Skeletal muscle satellite cell (primary cell): Measurements from ENCODE around the gene MARCHF10.
"Not testable (repeated sequence)": the region's sequence is repeated elsewhere in the genome, so short reads cannot be mapped to it uniquely, and the experiment has no call there.

Experiments used
- H3K27me3 ChIP-seq: 2 replicates; pipeline ENCODE4 v1.7.0; 2013; ENCODE audit warnings: low read length; ENCODE audit not compliant: control insufficient read depth, insufficient read depth
- H3K36me3 ChIP-seq: 2 replicates; pipeline ENCODE4 v1.7.0; 2013; ENCODE audit warnings: mild to moderate bottlenecking, control low read depth, low read length; ENCODE audit not compliant: insufficient read depth
- H3K4me1 ChIP-seq: 2 replicates; pipeline ENCODE4 v1.7.0; 2013; ENCODE audit warnings: low read length; ENCODE audit not compliant: control insufficient read depth, insufficient read depth
- H3K4me2 ChIP-seq: 2 replicates; pipeline ENCODE4 v1.7.0; 2013; ENCODE audit warnings: mild to moderate bottlenecking, low read length
- H3K4me3 ChIP-seq: 2 replicates; pipeline ENCODE4 v1.7.0; 2013; ENCODE audit warnings: low read length
- H3K9ac ChIP-seq: 2 replicates; pipeline ENCODE4 v1.7.0; 2013; ENCODE audit warnings: mild to moderate bottlenecking, low read depth, low read length, moderate library complexity
- H3K9me3 ChIP-seq: replicated peaks from 2 replicates; pipeline ENCODE4 v1.7.0; 2013; ENCODE audit warnings: mild to moderate bottlenecking, control low read depth, low read length

MARCHF10 gene

GRCh38 chr17:62794666-62794971 lies 13.5 kb downstream of the MARCHF10 start:
- Histone ChIP-seq H3K9ac (no peak overlapping the region), H3K4me1 (peaks cover 30% of the 10 kb centered on the region), H3K36me3 (no peaks in the 10 kb centered on the region), H3K4me3 (no peak overlapping the region), H3K9me3 (no peaks in the 10 kb centered on the region), H3K27me3 (no peaks in the 10 kb centered on the region), H3K4me2 (no peak overlapping the region)

DNA sequence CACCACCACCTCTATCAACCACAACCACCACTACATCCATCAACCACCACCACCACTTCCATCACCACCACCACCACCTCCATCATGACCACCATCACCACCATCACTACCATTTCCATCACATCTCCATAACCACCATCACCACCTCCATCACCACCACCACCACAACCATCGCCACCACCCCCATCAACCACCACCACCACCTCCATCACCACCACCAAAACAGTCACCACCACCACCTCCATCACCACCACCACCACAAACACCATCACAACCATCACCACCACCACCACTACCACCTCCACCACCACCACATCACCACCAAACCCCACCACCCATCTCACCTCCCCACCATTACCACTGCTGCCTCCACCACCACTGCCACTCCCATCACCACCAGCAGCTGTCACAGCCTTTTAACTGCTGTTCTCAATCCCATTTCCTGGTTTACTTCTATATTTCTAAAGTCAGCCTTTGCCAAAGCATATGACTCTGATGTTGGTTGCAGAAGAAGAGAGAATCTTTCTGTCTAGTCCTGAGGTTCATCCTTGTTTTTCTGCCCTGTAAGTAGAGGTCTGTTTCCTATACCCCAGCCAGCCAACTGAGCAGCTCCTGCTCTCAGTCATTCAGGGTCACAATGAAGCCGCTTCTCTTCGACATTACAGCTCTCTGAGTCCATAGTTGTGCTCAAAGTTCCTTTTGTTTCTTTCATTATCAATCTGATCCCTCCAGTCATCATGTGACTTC lies 14.0 kb downstream of the MARCHF10 start:
- Histone ChIP-seq H3K36me3 (no peaks in the 10 kb centered on the region), H3K9ac (no peak overlapping the region), H3K4me2 (no peak overlapping the region), H3K9me3 (no peaks in the 10 kb centered on the region), H3K4me1 (peaks cover 30% of the 10 kb centered on the region), H3K4me3 (no peak overlapping the region), H3K27me3 (no peaks in the 10 kb centered on the region)

DNA sequence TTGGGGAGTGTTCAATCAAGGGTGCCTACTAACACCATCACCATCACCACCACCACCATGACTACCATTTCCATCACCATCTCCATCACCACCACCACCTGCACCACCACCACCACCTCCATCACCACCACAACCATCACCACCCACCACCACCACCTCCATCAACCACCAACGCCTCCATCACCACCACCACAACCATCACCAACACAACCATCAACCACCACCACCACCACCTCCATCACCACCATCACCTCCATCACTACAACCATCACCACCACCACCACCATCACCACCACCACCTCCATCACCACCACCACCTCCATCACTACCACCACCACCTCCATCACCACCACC lies 15.7 kb downstream of the MARCHF10 start:
- Histone ChIP-seq H3K4me2 (peak overlapping the region; percentile 23), H3K9me3 (no peaks in the 10 kb centered on the region), H3K27me3 (no peaks in the 10 kb centered on the region), H3K36me3 (no peaks in the 10 kb centered on the region), H3K9ac (peak overlapping the region; percentile 56), H3K4me3 (peak overlapping the region; percentile 42), H3K4me1 (peaks cover 32% of the 10 kb centered on the region)

GRCh38 chr17:62791767-62792446 lies 16.2 kb downstream of the MARCHF10 start:
- H3K27me3 ChIP-seq, result no peaks in the 10 kb centered on the region
- H3K4me3 ChIP-seq, result peak overlapping the region; percentile 43

GRCh38 chr17:62791235-62791734 lies 16.8 kb downstream of the MARCHF10 start:
- Histone ChIP-seq H3K4me3 (peak overlapping the region; percentile 43), H3K36me3 (no peaks in the 10 kb centered on the region), H3K9ac (peak overlapping the region; percentile 93), H3K4me1 (peaks cover 39% of the 10 kb centered on the region), H3K27me3 (no peaks in the 10 kb centered on the region), H3K4me2 (peak overlapping the region; percentile 79), H3K9me3 (no peaks in the 10 kb centered on the region)

More at GRCh38 chr17:62791767-62792446, 16.2 kb downstream of the MARCHF10 start:
- peak overlapping the region; percentile 93 for H3K9ac ChIP-seq
- no peaks in the 10 kb centered on the region for H3K36me3 ChIP-seq
- H3K9me3 ChIP-seq, result no peaks in the 10 kb centered on the region
- H3K4me2 ChIP-seq, result peak overlapping the region; percentile 79
- H3K4me1 ChIP-seq, result peaks cover 36% of the 10 kb centered on the region

DNA sequence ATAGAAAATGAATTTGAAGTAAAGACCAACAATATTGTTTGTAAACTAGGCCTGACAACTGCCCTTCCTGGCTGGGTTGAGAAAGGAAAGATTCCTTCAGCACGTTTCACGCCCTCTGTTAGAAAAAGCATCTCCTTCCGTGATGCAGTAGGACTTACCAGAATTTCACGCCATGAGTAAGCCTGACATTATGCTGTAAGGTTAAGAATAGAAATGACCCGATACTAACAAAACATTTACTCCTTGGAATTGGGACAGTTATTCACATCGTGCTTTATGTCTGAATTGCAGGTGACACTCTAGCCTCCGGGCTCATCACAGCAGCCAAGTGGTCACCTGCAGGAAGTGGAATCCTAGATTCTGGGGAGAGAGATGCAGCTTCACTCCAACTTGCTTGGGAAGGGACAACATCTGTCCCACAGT lies 17.5 kb downstream of the MARCHF10 start:
- no peaks in the 10 kb centered on the region for H3K9me3 ChIP-seq
- peak overlapping the region; percentile 93 for H3K9ac ChIP-seq
- peak overlapping the region; percentile 43 for H3K4me3 ChIP-seq

DNA sequence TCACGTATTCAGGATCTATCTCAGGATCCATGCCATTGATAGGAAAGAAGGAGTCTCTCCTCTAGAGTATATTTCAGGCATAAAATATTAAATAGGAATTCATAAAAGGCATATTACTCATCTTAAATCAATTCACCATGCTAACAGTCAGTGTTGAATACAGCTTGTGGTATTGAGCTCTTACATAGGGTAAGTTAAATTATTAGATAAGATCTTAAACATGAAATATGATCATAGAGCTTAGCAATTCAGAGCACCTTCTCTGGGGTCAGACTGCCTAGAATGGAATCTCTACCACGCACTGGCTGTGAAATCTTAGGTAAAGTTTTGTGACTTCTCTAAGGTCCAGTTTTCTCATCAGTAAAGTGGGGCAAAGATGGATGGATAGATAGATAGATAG lies 20.7 kb downstream of the MARCHF10 start:
- H3K27me3 ChIP-seq, result no peaks in the 10 kb centered on the region
- H3K36me3 ChIP-seq, result no peaks in the 10 kb centered on the region
- no peaks in the 10 kb centered on the region for H3K9me3 ChIP-seq
- H3K4me3 ChIP-seq, result no peak overlapping the region
- no peak overlapping the region for H3K9ac ChIP-seq
- peaks cover 33% of the 10 kb centered on the region for H3K4me1 ChIP-seq
- no peak overlapping the region for H3K4me2 ChIP-seq

More for the DNA sequence above, 17.5 kb downstream of the MARCHF10 start:
- Histone ChIP-seq H3K4me1 (peaks cover 39% of the 10 kb centered on the region), H3K36me3 (no peaks in the 10 kb centered on the region), H3K4me2 (peak overlapping the region; percentile 79), H3K27me3 (no peaks in the 10 kb centered on the region)

- Histone ChIP-seq H3K4me1 (peaks cover 33% of the 10 kb centered on the region), H3K4me2 (no peak overlapping the region)
These were observed 21.5 kb downstream of the MARCHF10 start for GRCh38 chr17:62786646-62787045.

GRCh38 chr17:62785983-62786382 lies 22.1 kb downstream of the MARCHF10 start:
- H3K4me3 ChIP-seq, H3K9ac ChIP-seq, H3K27me3 ChIP-seq, H3K36me3 ChIP-seq, H3K4me2 ChIP-seq, H3K9me3 ChIP-seq: not testable (repeated sequence)
- peaks cover 33% of the 10 kb centered on the region for H3K4me1 ChIP-seq

More at GRCh38 chr17:62786646-62787045, 21.5 kb downstream of the MARCHF10 start:
- no peaks in the 10 kb centered on the region for H3K9me3 ChIP-seq
- H3K36me3 ChIP-seq, result no peaks in the 10 kb centered on the region
- H3K4me3 ChIP-seq, result no peak overlapping the region
- peak overlapping the region; percentile 21 for H3K9ac ChIP-seq
- no peaks in the 10 kb centered on the region for H3K27me3 ChIP-seq

GRCh38 chr17:62782730-62783270 lies 25.3 kb downstream of the MARCHF10 start:
- H3K9ac ChIP-seq, result no peak overlapping the region
- no peak overlapping the region for H3K4me2 ChIP-seq
- H3K4me1 ChIP-seq, result peaks cover 42% of the 10 kb centered on the region
- H3K4me3 ChIP-seq, result no peak overlapping the region
- H3K27me3 ChIP-seq, result no peaks in the 10 kb centered on the region
- no peaks in the 10 kb centered on the region for H3K36me3 ChIP-seq
- no peaks in the 10 kb centered on the region for H3K9me3 ChIP-seq

GRCh38 chr17:62781831-62782251 lies 26.3 kb downstream of the MARCHF10 start:
- Histone ChIP-seq H3K9ac (no peak overlapping the region), H3K4me3 (no peak overlapping the region), H3K4me1 (peaks cover 35% of the 10 kb centered on the region), H3K9me3 (no peaks in the 10 kb centered on the region), H3K36me3 (no peaks in the 10 kb centered on the region), H3K4me2 (no peak overlapping the region), H3K27me3 (no peaks in the 10 kb centered on the region)
